NCI-H2227 (cell line): Measurements from ENCODE around the gene MDK.

Experiments
- DNase-seq: peaks from one replicate; lab custom pipeline; 2025; ENCODE audit not compliant: unreplicated experiment; lab: John Stamatoyannopoulos, UW

The MDK gene

DNA sequence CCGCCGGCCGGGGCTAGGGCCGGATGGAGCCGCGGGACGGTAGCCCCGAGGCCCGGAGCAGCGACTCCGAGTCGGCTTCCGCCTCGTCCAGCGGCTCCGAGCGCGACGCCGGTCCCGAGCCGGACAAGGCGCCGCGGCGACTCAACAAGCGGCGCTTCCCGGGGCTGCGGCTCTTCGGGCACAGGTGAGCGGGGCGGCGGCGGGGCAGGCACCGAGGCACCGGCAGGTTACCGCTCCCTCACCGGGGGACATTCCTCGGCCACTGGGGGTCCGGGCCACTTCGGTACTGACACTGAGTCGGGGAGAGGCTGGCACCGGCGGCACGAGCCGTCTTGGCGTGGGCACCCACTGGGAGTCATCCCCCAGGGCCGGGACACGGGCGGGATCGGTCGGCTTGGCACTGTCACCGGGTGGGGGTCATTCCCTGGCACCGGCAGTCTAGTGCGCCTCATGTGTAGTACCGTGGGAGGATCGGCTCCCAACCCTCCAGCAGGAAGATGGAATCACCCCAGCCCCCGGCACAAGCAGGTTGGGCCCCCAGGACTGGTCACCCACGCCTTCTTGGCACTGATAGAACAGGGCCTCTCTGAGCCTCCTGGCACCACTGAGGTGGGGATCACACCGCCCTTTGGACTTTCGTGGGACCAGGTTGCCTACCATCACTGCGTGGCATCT lies 33.7 kb upstream of the MDK start:
- DNase-seq: no peak

DNA sequence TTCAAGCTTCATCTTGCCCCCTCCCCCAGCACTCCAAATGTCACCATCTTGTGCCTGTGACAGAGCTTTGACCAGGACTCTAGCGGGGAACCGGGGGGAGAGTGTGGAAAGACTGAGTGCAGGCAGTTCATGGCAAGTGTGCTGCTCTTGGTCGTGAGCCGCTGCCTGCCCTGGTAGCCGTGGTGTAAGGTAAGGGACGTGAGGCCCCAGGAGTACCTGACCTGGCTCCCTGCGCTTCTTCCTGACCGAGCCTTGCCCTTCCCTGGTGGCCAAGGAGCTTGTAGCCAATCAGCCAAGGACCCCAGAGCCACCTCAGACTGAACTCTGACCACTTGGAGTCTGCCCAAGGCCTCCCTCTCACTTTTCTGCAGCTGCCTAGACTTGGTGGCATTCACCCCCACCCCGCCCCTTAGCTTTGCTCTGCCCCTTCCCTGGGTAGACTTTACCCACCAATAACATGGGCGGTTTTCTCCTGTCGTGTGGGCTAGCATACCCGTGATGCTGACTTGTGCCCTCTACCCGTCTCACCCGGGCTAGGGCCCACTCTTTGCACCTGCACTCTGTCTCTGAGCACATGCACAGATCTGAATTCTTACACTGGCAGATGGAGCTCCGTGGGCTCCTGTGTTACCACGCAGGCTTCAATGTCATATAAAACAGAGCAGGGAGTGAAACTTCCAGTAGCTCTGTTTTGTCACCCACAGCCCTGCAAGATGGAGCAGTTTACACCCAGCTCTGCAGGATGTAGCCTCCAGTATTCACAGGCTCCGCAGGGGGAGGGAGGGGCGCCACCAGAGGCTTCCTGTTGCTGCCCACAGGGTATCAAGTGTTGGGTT lies 32.7 kb upstream of the MDK start:
- DNase-seq: no peak

DNA sequence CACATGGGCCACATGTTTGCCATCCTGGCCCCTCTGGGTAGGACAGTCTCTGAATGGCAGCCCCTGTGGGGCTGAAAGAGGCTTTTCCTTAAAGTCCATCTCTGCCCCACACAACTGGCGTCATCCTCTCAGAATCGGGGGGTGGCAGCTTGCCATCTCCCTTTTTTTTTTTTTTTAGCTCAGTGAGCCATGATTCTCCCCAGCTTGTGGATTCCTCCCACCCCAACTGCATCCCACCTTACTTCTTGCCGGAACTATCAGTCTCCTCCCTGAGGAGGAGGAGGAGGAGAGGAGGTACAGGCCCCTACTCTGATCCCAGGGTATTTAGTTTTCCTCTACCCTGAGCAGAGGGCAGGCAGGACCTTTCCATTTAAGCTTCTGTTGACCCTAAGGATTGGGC lies 30.8 kb upstream of the MDK start:
- DNase-seq: no peak

DNA sequence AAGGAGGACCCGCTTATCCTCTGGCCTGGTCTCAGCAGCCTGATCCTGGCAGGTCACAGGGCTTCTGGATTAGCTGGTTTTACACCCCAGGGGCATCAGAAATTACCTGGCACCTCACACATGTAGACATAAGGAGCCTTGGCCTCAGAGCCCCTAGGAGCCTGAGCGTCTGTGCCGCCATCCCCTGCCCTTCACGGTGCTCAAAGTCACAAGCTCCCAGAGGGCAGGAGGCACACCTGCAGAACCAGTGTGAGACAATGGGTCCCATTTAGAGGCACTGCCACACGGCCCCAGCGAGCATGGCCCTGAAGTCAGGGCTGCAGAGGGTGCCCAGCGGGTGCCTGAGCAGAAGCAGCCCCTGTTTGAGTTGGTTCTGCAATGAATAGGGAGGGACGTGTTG lies 30.3 kb upstream of the MDK start:
- no peak for DNase-seq

DNA sequence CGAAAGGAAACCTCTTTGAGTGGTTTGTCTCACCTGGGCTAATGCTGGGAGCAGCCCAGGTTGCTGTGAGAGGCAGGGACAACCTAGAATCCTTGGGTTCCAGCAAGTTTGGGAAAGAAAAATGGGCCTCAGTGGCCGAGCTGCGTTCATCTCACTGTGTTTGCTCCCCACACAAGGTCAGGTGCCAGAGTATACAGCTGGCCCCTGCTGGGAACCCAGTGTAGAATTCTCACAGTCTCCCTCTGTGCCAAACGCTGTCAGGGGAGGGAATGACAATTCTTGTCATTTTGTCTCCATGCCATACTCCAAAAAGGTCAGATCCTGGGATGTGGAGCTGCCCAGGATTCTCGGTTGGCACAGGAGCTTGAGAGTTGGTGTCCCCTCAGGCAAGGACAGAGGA lies 29.9 kb upstream of the MDK start:
- no peak for DNase-seq

DNA sequence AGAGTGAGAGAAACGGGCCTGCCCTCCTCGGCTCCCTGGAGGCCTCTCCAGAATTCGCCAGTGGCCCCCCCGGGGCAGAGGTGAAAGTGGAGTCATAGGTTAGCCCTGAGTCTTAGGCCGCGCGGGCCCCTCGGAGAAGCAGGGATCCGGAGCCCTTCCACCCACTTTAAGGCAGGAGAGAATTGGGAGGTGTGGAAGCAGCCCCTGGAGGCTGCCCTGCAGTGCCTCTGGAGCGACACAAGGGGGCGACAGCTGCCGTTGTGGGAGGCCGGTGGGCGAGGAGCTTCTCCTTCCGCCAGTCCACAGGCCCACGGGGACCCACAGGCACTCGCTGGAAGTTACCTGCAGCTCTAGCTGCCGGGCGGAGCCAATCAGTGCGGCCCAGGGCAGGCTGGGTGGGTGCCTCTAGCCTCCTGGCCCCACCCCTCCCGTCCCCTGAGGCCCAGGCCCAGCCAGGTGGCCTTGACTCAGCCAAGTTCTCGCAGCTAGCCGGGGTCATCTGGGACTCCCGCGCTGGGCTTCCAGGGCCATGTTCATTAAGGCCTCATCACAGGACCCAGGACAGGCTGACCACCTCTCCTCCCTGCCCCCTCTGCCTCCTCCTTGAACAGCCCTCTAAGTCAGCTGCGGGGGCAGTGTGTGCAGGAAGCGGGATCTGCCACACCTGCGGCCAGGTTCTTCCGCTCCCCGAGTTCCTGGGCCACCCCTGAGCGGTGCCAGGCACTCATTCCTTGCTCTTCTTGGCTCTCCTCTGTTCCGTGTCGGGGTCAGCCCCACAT lies 29.2 kb upstream of the MDK start:
- DNase-seq: peak; percentile 51

DNA sequence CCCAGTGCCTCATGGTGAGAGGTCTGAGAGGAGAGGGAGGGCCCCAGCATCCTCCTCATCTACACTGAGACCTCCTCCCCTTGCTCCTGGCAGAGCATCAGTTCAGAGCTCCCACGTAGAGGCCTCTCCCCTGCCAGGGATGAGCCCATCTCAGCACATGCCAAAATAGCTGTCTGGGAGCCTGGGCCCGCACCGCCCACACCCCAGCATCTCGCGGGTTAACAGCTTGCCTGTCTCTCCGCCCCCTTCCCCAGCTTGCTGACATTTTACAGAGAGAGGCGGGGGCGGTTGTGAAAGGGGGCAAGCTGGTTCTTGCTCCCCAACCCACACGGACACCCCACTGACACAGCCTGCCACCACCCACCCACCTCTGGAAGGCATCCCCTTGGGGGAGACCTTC lies 27.8 kb upstream of the MDK start:
- peak; percentile 31 for DNase-seq

DNA sequence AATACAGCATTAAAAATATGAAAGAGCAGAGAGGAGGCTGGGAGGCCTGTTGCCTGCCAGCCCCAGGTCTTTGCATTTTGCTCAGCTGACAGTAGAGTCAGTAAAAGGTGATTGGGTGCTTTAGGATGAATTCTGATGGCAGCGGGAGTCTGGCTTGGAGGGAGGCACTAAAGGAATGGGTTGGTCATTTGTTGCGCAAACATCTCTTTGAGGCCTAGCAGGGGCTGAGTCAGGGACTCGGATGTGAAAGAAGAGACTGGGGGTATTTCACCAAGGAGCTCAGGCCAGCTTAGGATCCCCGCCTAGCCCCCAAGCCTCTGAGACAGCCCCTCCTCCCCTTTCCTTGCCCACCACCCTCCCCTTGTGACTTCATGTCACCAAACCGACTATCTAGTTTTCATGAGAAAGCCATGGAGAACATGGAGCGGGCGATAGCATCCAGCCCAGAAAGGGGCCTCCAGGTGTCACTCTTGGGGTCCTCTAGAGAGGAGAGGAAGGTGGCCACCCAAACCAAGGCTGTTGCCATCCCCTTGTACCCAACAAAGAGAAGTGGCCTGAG lies 24.5 kb upstream of the MDK start:
- no peak for DNase-seq

DNA sequence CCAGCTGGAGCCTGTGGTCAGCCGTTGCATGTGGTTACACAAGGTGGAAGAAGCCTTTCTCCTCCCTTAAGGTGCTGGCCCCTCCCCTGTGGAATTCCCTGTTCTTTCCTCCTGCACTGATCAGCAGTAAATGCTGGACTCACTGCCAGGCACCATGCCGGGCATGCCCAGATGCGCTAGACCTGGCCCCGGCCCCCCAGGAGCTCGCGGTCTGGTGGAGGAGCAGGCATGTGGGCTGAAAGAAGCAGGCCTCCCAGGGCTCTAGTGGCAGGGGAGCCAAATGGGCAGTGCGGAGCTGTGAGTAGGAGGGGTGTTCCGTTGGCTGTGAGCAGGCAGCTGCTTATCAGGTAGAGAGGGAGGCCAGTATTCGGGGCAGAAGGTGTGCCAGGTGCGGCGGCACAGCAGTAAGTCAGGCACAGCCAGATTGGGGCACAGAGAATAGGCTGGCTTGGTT lies 24.0 kb upstream of the MDK start:
- DNase-seq: no peak

DNA sequence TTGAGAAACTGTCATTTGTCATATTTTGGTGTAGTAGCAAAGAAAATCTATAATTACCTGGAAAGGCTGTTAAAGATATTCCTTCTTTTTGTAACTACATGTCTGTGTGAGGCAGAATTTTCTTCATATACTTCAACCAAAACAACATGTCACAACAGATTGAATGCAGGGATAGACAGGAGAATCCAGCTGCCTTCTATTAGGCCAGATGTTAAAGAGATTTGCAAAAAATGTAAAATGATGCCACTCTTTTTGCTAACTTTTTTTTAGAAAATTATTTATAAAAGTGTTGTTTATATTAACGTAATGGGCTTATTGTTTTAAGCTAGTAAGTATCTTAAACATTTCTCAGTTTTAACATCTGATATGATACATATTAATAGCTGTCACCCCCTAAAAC lies 21.5 kb upstream of the MDK start:
- DNase-seq: no peak

DNA sequence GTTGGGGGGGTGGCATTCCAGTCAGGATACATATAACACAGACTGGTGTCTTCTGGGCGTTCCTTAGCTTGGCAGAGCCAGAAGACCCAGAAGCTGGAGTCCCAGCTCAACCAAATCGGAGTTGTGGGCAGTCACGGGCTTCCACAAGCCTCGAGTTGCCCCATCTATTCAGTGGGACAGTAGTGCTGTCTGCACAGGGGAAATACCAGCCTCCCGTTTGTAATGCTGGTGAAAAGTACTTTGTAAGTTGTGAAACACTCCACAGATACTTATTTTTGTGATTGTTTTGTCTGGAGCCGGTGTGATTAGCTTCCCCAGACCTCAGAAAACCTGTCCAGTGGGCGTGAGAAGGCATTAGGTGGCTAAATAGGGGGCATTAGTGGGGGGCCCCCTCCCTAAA lies 20.6 kb upstream of the MDK start:
- no peak for DNase-seq

DNA sequence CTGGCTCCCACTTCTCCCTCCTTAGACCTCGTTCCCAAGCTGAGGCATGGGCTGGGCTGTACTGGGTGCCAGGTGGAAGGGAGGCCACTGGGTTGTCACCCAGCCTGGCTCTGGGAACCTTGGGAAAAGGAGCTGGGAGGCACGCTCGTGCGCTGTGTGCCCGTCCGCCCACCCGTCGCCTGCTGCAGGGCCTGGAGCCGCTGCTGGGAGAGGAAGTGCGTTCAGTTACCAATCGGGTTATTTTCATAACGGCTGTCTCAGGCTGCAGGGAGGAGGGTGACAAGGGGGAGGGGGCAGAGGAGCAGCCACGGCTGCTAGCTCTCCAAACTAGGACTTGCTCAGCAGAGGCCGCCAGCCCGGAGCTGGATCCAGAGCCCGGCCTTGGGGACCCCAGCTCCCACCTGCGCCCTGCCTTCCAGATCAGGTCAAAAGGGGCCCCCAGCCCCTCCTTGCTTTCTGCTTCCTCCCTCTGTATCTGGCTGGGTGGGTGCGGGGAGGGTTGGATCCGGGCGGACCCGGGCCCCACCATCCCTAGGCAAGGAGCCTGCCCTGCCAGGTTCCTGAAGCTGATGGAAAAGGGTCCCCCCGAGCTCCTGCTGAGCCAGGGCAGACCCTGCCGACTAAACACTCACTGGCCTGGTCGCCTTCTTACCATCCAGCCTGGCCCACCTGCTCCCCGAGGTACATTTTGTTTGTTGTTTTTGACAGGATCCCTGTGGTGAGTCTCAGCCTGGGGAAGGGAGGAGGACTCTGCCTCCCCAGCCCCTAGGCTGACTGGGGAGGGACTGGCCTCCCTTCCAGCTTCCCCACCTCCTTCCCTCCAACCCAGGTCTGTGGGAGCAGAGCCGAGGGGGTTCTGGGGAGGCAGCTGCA lies 19.9 kb upstream of the MDK start:
- peak; percentile 77 for DNase-seq

DNA sequence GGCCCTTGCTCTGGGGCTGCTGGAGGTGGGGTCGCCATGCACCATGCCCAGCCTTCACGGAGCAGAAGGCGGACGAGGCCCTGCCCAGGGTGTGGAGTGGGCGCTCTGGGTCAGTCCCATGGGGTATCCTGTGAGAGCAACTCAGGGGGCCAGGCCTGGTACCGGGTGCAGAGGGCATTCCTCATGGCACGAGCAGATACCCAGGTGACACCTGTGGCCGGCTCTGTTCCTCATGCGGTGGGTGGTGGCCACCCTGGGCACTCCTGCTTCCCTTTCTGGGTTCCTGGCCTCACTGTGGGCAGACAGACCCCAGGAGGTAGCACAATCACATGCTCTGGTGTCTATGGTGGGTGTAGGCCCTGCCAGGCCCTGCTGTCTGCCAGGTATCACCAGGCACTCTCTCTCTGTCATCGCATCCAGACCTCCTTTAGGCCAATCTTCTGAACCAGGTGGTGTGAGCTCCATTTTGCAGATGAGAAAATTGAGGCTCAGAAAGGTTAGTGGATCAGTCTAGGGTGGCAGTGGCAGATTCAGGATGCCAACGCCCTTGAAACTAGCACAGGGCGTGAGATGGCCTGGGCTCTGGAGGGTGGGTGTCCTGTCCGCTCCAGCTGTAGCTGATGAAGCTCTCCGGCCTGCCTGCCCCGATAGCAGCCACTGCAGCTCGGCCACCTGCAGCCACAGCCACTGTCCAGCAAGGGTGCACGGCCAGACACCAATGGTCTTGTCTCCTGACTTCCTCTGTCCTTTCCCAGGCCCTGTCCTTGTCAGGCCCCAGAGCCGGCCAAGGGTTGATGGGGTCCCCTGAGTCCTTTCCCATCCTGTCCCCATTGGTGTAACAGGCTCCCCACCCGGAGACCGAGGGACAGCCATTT lies 19.1 kb upstream of the MDK start:
- DNase-seq: no peak

DNA sequence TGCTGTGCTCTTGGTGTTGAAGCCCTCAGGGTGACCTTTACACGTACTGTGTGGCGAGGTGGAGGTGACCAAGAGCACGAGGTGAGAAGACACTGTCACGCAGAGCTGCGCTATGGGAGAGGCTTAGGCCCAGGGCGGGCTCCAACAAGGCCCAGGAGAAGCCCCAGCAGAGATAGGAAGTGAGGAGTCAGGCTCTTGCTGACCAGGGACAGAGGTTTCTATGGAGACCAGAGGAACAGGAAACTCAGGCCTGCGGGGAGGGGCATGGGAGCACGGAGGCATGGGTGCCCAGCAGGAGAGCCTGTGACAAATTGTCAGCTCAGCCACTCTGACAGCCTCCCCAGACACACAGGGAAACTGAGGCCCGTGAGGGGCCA lies 18.4 kb upstream of the MDK start:
- no peak for DNase-seq

DNA sequence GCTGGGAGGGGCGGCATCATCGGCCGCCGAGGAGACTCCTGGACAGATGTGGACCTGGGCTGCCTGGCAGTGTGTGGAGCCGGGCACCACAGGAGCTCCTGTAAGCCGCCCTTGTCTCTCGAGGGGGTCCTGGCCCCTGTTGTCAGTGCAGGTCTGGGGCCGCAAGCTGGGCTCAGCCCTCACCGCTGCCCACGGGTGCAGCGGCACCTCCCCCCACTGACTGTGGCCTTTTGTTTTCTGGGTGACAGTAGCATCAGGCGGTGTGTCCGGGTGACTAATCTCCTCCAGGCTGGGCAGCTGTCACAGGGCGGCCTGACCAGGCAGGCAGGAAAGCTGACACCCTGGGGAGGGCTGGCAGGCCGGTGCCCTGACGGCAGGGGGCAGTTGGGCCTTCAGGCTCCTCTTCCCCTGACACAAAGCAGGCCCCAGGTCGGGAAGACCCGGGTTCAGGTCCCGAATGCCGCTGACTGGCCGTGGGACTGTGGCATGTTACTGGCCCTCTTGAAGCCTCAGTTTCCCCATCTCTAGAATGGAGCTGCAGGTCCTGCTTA lies 17.9 kb upstream of the MDK start:
- DNase-seq: no peak

DNA sequence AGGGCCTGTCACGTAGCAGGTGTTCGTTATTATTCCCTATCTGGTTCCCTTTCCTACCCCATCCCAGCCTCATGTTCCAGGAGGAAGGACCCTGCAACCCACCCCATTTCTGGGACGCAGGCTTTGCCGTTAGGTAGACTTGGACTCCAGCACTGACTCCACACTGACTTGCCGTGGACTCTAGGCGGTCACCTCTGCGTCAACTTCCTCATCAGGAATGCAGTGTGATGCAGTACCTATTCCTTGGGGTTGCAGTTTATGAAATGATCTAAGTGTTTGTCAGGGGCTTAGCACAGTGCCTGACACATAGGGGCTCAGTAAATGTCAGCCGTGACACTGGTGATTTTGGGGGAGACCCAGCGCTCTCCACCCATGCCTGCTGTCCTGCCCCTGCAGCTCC lies 17.4 kb upstream of the MDK start:
- no peak for DNase-seq

DNA sequence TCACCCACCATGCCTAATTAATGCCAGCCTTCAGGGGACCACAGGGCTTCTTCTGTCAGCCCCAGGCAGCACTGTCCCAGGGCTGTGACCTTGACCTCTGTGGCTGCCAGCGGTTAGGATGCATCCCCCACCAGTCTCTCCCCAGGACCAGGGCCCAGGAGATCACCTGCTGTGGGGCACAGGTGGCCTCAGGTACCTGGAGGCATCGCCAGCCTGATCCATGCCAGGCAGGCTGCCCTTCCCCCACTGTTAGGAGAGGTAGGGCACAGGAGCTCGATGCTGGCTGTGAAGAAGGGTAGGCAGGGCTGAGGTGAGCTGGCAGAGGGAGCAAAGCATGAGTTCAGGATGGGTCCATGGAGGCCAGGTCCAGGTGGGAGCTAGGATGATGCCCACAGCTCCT lies 16.7 kb upstream of the MDK start:
- no peak for DNase-seq

DNA sequence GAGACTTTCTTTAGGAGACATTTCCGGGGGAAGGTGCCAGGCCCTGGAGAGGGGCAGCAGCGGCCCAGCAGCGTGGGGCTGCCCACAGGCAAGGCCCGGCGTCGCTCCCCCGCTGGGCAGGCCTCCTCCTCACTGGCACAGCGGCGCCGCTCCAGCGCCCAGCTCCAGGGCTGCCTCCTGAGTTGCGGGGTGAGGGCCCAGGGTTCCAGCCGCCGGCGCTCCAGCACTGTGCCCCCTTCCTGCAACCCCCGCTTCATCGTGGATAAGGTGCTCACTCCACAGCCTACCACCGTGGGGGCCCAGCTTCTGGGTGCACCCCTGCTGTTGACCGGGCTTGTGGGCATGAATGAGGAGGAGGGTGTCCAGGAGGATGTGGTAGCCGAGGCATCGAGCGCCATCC lies 15.2 kb upstream of the MDK start:
- DNase-seq: no peak

DNA sequence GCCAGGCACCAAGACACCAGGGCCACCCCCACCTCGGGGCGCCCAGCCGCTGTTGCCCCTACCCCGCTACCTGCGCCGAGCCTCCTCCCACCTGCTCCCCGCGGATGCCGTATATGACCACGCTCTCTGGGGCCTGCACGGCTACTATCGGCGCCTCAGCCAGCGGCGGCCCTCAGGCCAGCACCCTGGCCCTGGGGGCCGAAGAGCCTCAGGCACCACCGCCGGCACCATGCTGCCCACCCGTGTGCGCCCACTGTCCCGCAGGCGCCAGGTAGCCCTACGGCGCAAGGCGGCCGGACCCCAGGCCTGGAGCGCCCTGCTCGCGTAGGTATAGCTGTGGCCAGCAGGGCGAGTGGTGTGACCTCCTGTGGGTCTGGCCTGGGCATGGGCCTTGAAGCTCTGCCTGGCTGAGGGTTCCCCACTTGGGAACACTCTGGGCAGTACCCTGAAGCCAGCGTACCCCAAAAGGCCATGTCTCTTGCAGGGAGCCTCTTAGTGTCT lies 14.8 kb upstream of the MDK start:
- DNase-seq: no peak
